HTERT RPE-1 (cell line): ENCODE measurements around the gene SOX2.

Experiments
- in situ Hi-C: fragments of 300-500 bp; cut with MboI; formaldehyde crosslinking; loops from 4 replicates; pipeline ENCODE4 v1.14.3; 2020; ENCODE audit warnings: low sequenced_read_pairs

Gene SOX2

DNA sequence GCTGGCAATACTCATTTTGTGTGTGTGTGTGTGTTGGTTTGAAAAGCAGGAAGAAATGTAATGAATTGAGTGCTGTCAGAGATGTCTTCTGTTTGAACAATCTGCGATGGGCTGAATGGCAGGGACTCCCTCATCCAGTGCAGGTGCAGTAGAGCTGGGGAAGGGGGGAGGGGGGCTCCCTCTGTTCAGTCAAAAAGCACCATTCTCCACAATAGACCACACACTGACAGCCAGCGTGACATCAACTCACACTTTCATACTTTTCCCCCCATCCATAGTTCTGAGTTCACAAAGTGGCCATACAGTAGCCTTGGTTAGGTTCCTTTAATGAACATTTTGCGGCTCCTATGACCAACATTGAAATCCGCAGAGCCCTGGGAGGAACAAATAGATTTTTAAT, 10.4 kb downstream of the SOX2 start:
- in situ Hi-C loops, result no loop called here

DNA sequence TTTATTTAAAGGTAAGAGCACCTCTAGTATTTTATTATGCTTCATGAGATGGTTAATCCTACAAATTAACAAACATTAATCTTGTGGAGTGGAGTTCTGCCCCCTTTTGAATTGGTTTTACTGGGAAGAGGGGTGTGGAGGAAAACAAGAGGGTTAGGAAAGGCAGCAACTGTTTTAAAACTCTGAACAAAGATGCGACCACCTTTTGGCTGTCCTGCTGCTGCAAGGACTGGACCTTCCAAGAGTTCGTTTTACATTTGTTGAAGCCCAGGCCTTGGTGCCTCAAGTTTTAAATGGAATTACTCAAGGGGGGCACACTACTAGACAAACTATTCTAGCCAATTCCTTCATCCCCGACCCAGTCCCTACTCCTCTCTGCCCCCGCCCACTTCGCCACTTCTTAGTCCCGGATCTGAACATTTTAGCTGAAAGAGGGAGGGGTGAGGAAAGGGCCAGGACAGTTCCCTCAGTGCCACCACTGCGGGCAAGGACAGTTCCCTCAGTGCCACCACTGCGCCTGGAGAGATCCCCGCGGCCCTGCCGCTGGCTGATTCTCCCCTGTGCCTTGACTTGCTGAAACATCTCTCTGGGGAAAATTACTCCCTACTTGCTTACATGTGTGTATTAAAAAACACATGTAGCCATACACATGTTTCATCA, 11.2 kb downstream of the SOX2 start:
- in situ Hi-C loops, result no loop called here

- in situ Hi-C loops, result no loop called here
Measured at GRCh38 chr3:181723625-181724191, 12.0 kb downstream of the SOX2 start.

- in situ Hi-C loops, result no loop called here
Measured at GRCh38 chr3:181724192-181724965, 12.7 kb downstream of the SOX2 start.

- in situ Hi-C loops, result no loop called here
Measured at GRCh38 chr3:181725131-181725731, 13.5 kb downstream of the SOX2 start.

DNA sequence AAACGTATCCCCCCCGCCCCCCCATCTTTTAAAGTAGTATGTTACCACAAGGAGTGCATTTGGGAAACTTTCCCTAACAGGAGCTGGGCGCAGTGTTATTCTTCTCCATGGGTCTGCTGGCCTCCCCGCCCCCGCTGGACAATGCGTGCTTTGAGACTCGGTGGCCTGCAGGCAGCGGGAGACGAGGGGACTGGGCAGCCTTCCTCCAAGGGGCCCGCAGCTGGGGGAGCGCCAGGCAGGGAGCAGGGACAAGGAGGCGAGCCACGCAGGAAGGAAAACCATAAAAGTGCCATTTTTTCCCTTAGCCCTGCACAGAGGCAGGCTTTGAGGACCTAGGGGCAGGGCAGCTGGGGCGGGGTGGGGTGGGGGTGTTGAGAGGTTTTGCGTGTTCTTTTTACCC, 14.1 kb downstream of the SOX2 start:
- in situ Hi-C loops, result no loop called here

DNA sequence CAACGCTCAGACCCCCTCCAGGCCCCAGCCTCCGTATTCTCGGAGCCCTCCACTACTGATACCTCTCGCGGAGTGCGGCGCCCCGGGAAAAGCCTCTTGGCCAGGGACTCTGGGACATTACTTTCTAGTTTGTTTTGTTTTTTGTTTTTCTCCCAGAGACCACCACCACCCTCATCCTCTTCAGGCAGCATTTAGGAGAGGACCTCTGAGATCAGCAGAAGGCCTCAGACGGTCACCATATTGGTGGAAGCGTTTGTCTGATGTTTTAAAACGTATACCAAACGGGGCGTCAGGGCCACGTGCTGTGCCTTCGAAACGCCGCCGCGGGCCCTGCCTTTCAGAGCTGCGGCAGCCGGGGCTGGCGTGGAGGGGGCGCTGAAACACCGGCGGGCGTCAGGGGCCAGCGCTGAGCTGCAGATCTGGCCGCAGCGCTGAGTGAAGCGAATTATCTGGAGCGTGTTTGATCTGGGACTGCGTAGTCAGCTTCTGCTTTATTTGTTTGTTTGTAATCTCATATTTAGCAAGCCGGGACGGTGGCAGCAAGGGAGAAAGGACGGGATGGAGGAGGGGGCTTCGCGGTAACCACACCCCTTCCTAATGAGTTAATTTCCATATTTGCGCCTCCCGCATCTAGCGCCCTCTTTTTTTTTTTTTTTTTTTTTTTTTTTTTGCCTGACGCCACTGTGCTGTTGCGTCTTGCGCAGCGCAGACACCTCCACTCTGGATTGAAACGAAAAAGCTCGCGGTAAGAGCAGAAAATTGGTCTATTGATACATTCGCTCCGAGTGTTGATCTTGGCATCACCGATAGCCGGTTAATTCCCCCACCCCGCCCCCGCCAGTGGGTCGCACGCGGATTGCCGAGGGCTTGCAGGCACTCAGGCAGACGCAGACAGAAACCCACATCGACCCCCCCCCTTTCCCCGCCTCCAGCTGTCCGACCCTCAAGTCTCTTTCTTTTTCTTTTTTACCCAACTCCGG, 14.9 kb downstream of the SOX2 start:
- in situ Hi-C loops, result no loop called here

- in situ Hi-C loops, result no loop called here
Measured at GRCh38 chr3:181727341-181728032, 15.8 kb downstream of the SOX2 start.

DNA sequence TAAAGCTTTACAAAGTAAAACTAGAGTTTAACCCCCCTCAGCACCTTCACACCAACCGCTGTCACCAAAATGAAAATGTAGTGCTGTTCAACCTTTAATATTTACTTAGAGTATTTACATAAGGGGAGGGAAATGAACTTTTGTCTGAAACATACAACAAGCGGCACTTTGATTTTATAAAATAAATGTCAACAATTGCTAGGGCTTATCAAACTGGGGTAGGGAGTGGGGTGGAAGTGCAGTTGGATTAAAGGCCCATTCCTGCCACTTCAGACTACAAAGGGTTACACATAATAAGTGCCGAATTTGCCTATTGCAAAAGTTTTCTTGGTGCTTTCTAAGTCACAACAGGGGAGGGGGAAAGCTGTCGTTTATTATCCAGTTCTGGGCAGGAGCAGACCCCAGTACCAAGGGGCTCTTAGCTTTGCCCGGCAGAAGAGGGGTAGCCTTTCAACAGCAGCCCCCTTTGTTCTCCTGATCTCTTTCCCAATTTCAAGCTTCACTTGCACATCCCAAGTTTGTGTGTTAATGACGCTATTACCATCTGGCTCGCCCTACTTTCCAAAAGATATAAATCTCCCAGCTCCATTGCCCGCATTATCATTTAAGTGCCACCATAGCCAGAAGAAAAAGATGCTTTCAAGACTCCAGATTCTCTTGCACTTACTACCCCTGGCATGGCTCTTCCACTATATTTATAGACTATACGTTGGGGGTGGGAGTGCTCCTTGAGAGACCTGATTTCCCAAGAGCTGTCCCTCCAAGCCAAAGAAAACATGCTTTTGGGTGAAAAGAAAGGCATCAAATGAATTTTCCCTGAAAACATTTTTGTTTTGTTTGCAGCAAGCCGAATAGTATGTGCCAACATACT, 17.0 kb downstream of the SOX2 start:
- in situ Hi-C loops, result no loop called here

GRCh38 chr3:181729341-181729869, 17.7 kb downstream of the SOX2 start:
- in situ Hi-C loops, result no loop called here

DNA sequence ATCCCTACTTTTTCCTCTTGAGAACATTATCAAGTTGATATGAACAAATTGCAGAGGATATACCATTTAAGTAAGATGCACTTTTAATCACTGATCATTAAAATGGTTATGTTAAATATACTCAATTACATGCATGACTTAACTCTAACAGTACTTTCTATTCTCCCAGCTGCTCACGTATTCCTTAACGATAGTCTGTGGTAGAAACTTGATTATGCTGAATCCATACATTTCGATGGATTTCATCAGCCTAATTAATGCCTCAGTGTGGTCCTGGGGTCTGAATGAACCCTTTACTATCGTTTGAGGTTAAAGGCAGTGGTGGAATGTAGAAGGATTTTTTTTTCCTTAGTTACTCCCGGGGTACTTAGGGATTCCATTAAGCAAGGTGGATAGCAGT, 18.6 kb downstream of the SOX2 start:
- in situ Hi-C loops, result no loop called here

DNA sequence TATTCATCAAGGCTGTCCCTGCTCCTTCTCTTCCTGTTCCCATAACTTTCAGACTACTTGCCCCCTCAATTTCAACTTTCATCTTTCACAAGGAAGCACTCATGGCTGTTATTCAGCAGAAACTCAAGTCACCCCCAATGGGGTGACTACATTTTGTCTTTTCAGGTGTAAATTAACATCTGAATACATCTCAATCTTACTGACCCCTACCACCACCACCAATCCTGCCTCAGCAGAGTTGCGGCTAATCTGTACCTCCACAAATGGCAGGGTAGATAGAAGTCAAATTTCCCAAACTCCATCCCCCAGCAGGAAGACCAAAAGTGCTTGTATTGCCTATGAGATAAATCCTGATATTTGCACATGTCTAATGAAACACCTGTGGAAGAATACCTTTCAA, 19.2 kb downstream of the SOX2 start:
- in situ Hi-C loops, result no loop called here

- in situ Hi-C loops, result no loop called here
Measured at GRCh38 chr3:181735911-181736310, 24.2 kb downstream of the SOX2 start.

DNA sequence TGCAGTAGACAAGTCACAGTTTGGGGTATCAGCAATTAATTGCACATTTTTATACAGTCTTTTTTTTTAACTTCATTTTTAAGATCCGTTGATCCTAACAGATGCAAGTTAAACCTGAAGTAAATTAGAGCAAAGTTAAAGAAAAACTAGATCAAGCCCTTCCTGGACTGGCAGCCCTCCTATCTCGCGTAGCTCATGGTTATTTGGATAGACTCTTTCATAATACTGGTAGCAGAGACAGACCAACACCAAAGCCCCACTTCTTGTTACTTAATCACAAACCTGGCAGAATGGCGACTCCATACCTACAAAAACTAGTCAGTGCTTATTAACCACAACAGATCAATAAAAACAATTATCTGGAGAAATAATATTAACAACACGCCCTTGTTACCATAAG, 26.8 kb downstream of the SOX2 start:
- in situ Hi-C loops, result no loop called here

DNA sequence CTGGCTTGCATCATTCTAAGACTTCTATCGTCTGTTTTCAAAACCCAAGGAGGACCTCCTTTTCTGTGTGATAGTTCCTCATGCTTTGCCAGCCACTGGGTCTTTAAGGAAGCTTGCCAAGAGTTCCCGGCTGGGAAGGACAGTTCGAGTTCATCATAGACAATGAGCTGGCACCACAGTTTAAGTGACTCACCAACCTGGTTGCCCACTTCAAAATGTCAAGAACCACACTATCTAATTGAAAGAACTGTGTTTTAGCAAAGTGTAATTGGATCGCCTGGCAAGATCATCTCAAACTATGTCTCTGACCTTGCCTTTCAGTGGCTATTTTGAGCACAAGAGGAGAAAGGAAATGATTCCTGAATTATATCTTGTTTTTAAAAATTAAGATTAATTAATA, 27.9 kb downstream of the SOX2 start:
- in situ Hi-C loops, result no loop called here

GRCh38 chr3:181741417-181741816, 29.7 kb downstream of the SOX2 start:
- in situ Hi-C loops, result no loop called here

GRCh38 chr3:181752202-181752671, 40.5 kb downstream of the SOX2 start:
- in situ Hi-C loops, result no loop called here

DNA sequence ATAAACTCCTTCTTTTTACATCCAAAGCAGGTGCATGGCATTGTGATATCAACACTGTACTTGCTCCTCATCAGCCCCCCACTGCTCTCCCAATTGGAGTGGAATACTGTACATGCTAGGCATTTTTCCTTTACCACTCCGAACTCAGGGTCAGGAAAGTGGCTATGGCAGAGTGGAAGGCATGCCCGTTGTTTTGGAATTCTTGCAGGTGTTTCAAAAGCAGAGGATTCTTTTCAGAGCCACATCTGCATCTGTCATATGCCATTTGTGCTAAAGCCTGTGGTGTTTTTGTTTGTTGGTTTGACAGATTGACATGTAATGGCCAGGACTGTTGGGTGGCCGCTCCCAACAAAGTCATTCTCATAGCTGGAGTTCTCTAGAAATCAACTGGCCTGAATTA, 41.7 kb downstream of the SOX2 start:
- in situ Hi-C loops, result no loop called here

- in situ Hi-C loops, result no loop called here
Measured at GRCh38 chr3:181755959-181756358, 44.2 kb downstream of the SOX2 start.
